NCI-H1436 (cell line): ENCODE data around the gene MEGF6.

Experiments used
- DNase-seq: peaks from one replicate; lab custom pipeline; 2025; lab: John Stamatoyannopoulos, UW

MEGF6 gene

GRCh38 chr1:3552751-3553150 is 58.6 kb downstream of the MEGF6 start:
- DNase-seq, result no peak

- no peak for DNase-seq
Measured at GRCh38 chr1:3552176-3552575, 59.1 kb downstream of the MEGF6 start.

GRCh38 chr1:3551711-3552110 is 59.6 kb downstream of the MEGF6 start:
- DNase-seq, result no peak

- no peak for DNase-seq
Measured at GRCh38 chr1:3551290-3551678, 60.0 kb downstream of the MEGF6 start.

GRCh38 chr1:3550511-3551289 is 60.6 kb downstream of the MEGF6 start:
- no peak for DNase-seq

- DNase-seq, result no peak
Measured at GRCh38 chr1:3548895-3549294, 62.4 kb downstream of the MEGF6 start.

- DNase-seq, result no peak
Measured at GRCh38 chr1:3548156-3548893, 63.0 kb downstream of the MEGF6 start.

- DNase-seq, result no peak
Measured at GRCh38 chr1:3547055-3548005, 64.0 kb downstream of the MEGF6 start.

- no peak for DNase-seq
Measured at GRCh38 chr1:3546048-3546384, 65.3 kb downstream of the MEGF6 start.

GRCh38 chr1:3545363-3546047 is 65.8 kb downstream of the MEGF6 start:
- no peak for DNase-seq

- DNase-seq, result no peak
Measured at GRCh38 chr1:3544040-3544977, 67.0 kb downstream of the MEGF6 start.

- no peak for DNase-seq
Measured at GRCh38 chr1:3543076-3544039, 68.0 kb downstream of the MEGF6 start.

- no peak for DNase-seq
Measured at GRCh38 chr1:3542676-3543075, 68.6 kb downstream of the MEGF6 start.

GRCh38 chr1:3541936-3542335 is 69.4 kb downstream of the MEGF6 start:
- no peak for DNase-seq

- no peak for DNase-seq
Measured at GRCh38 chr1:3541465-3541864, 69.8 kb downstream of the MEGF6 start.

GRCh38 chr1:3540876-3541275 is 70.4 kb downstream of the MEGF6 start:
- no peak for DNase-seq

- no peak for DNase-seq
Measured at GRCh38 chr1:3539707-3540425, 71.4 kb downstream of the MEGF6 start.

GRCh38 chr1:3537359-3537758 is 73.9 kb downstream of the MEGF6 start:
- DNase-seq, result no peak
